ENCODE results near the gene GPR160. TPM values are rescaled to one million over a fixed set of nuclear protein-coding genes. Genes with fewer than 3 reads are reported as not detected.

Gene GPR160
- total RNA-seq, 1 experiment from 2014 or later: 9.9 TPM

- intact Hi-C loops (cut with micrococcal nuclease): no loop called here
- TF ChIP-seq REST (IDR thresholded peaks at IDR 0.05; ENCODE audit: low read depth) (no peak), CBX3 (IDR thresholded peaks at IDR 0.05; ENCODE audit: low read depth) (no peak), ZBTB33 (IDR thresholded peaks at IDR 0.05; ENCODE audit: extremely low read depth, insufficient replicate concordance, low read length) (no peak), ZFX (IDR thresholded peaks at IDR 0.05) (no peak), FOSL1 (IDR thresholded peaks at IDR 0.05; ENCODE audit: low read depth) (no peak), CEBPB (IDR thresholded peaks at IDR 0.05; ENCODE audit: low read depth) (no peak), CTCF (IDR thresholded peaks at IDR 0.05 in 2 of 3, conservative IDR thresholded peaks at IDR 0.05 in 1 of 3; ENCODE audit: borderline replicate concordance in 1 of 3, insufficient read depth in 1 of 3, low read depth in 2 of 3, low read length in 2 of 3) (no peak), RAD21 (IDR thresholded peaks at IDR 0.05; ENCODE audit: low read depth) (no peak), EZH2phosphoT487 (IDR thresholded peaks at IDR 0.05; ENCODE audit: borderline replicate concordance) (no peak), MAX (IDR thresholded peaks at IDR 0.05) (no peak), ZNF274 (IDR thresholded peaks at IDR 0.05; ENCODE audit: low read depth, low read length) (no peak), SP1 (IDR thresholded peaks at IDR 0.05; ENCODE audit: low read depth) (no peak), JUND (IDR thresholded peaks at IDR 0.05) (no peak), EZH2 (IDR thresholded peaks at IDR 0.05) (no peak), POLR2A (IDR thresholded peaks at IDR 0.05; ENCODE audit: borderline replicate concordance, extremely low read depth, insufficient read depth, insufficient read length) (no peak), EGR1 (IDR thresholded peaks at IDR 0.05; ENCODE audit: low read depth) (no peak), SRF (IDR thresholded peaks at IDR 0.05; ENCODE audit: low read depth) (no peak), YY1 (IDR thresholded peaks at IDR 0.05; ENCODE audit: extremely low read depth, insufficient replicate concordance, low read depth, low read length) (no peak)
- Histone ChIP-seq H3K4me1 (ENCODE audit: control insufficient read depth in 1 of 2, insufficient read depth in 2 of 2, low read length in 2 of 2) (no peaks in the 10 kb centered on the region), H3K9me3 (ENCODE audit: control insufficient read depth in 1 of 2, insufficient read depth in 1 of 2, low read depth in 1 of 2, low read length in 2 of 2) (no peaks in the 10 kb centered on the region), H3K4me3 (replicated peaks in 1 of 2; ENCODE audit: low read depth in 1 of 2, low read length in 2 of 2) (no peak overlapping the region), H4K20me1 (ENCODE audit: insufficient read depth) (peaks cover 4% of the 10 kb centered on the region; the same call in 1 of the 2 replicates), H3K27me3 (ENCODE audit: insufficient read depth, low read length) (no peaks in the 10 kb centered on the region), H3K9ac (ENCODE audit: low read length) (no peak overlapping the region), H3K9me2 (ENCODE audit: insufficient read depth) (no peaks in the 10 kb centered on the region), H3K27ac (ENCODE audit: low read depth, low read length) (no peak overlapping the region), H3K79me2 (ENCODE audit: insufficient read depth, low read length) (no peaks in the 10 kb centered on the region; the same call in 1 of the 2 replicates), H3K36me3 (ENCODE audit: control insufficient read depth in 1 of 2, insufficient read depth in 2 of 2, low read length in 2 of 2) (peaks cover 28% of the 10 kb centered on the region in 2 experiments), H3K4me2 (ENCODE audit: low read length) (no peak overlapping the region), H2AFZ (ENCODE audit: low read depth, low read length, poor library complexity, severe bottlenecking) (no peak overlapping the region)
- ChIA-PET RAD21 (ENCODE audit: low non-redundant PET in 1 of 2, low total read pairs in 2 of 2, uncharacterized antibody in 2 of 2, unreplicated experiment in 2 of 2) (no interaction called here), POLR2A (no interaction called here), CTCF (no interaction called here)
- no TSS peak for BruUV-seq (replicated peaks)
- ATAC-seq (no peak), DNase-seq (ENCODE audit: low read depth, low spot score) (no peak)
Measured at GRCh38 chr3:170096342-170096741, 58.5 kb downstream of the GPR160 start.
